Muscle layer of duodenum (tissue), 2 donors: ENCODE data around the gene FHIP2A.
A peak's percentile ranks its signal among the peaks of the same experiment; 100 is the strongest.
"Not testable (repeated sequence)": the region's sequence is repeated elsewhere in the genome, so short reads cannot be mapped to it uniquely, and the experiment has no call there.

Experiments used
- H3K27ac ChIP-seq: one replicate; pipeline ENCODE4 v1.7.0; 2013; ENCODE audit warnings: mild to moderate bottlenecking, low read length
- H3K27me3 ChIP-seq: one replicate; pipeline ENCODE4 v1.7.0; 2013; ENCODE audit warnings: low read depth, mild to moderate bottlenecking, control low read depth, low read length
- H3K36me3 ChIP-seq, 2 donors: one replicate each; pipeline ENCODE4 v1.7.0; 2013; ENCODE audit warnings: low read length in 2 of 2, control low read depth in 1 of 2, mild to moderate bottlenecking in 1 of 2; ENCODE audit not compliant: insufficient read depth in 2 of 2, control insufficient read depth in 1 of 2
- H3K4me1 ChIP-seq, 2 donors: one replicate each; pipeline ENCODE4 v1.7.0; 2013; ENCODE audit warnings: low read length in 2 of 2, mild to moderate bottlenecking in 2 of 2, control low read depth in 1 of 2, moderate library complexity in 1 of 2; ENCODE audit not compliant: insufficient read depth in 2 of 2, control insufficient read depth in 1 of 2
- H3K4me3 ChIP-seq, 2 donors: one replicate each; pipeline ENCODE4 v1.7.0; 2013; ENCODE audit warnings: low read length in 2 of 2, low read depth in 1 of 2, mild to moderate bottlenecking in 1 of 2
- H3K9me3 ChIP-seq, 2 donors: one replicate each; pipeline ENCODE4 v1.7.0; 2013; ENCODE audit warnings: low read length in 2 of 2, control low read depth in 1 of 2, mild to moderate bottlenecking in 1 of 2; ENCODE audit not compliant: control insufficient read depth in 1 of 2
- donor health status: healthy.

FHIP2A gene

DNA sequence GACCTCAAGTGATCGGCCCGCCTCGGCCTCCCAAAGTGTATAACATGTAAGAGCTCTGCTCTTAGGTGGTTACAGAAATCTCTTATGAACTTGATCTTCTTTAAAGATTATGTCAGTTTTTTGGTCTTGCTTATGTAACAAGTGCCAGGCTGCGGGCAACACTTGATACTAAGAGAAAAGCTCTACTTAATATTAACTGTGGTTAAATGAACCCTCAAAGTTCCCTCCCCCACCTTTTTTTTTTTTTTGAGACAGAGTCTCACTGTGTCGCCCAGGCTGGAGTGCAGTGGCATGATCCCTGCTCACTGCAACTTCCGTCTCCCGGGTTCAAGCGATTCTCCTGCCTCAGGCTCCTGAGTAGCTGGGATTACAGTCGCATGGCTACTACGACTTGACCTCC lies 25.9 kb downstream of the FHIP2A start:
- H3K4me3 ChIP-seq, H3K4me1 ChIP-seq, H3K9me3 ChIP-seq, H3K27ac ChIP-seq, H3K27me3 ChIP-seq: not testable (repeated sequence)
- peaks cover 72 to 85% of the 10 kb centered on the region in 2 donors for H3K36me3 ChIP-seq

DNA sequence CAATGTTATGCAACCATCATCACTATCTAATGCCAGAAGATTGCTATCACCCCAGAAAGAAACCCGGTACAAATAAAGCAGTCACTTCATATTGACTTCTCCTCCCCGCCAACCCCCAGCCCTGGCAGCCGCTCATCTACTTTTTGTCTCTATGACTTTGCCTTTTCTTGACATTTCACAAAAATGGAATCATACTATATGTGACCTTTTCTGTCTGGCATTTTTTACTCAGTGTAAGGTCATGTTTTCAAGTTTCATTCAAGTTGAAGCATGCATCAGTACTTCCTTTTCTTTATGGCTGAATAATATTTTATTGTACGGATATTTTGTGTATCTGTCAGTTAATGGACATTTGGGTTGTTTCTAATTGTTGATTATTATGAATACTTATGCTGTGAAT lies 28.1 kb downstream of the FHIP2A start:
- H3K27me3 ChIP-seq = no peaks in the 10 kb centered on the region
- H3K36me3 ChIP-seq = peaks cover 58 to 72% of the 10 kb centered on the region in 2 donors
- no peaks in the 10 kb centered on the region for H3K9me3 ChIP-seq
- no peak overlapping the region for H3K4me3 ChIP-seq
- no peaks in the 10 kb centered on the region for H3K4me1 ChIP-seq
- no peak overlapping the region for H3K27ac ChIP-seq

DNA sequence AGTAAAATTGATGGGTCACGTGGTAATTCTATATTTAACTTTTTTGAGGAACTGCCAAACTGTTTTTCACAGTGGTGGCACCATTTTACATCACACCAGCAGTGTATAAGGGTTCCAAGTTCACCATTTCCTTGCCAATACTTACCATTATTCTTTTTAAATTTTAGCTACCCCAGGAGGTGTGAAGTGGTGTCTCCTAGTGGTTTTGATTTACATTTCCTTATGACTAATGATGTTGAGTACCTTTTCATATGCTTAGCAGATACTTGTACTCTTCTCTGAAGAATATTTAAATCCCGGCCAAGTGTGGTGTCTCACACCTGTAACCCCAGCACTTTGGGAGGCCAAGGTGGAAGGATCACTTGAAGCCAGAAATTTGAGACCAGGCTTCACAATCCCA lies 28.5 kb downstream of the FHIP2A start:
- Histone ChIP-seq H3K9me3 (no peaks in the 10 kb centered on the region), H3K36me3 (peaks cover 60 to 72% of the 10 kb centered on the region in 2 donors), H3K27ac (no peak overlapping the region), H3K27me3 (no peaks in the 10 kb centered on the region), H3K4me1 (no peaks in the 10 kb centered on the region), H3K4me3 (no peak overlapping the region)

DNA sequence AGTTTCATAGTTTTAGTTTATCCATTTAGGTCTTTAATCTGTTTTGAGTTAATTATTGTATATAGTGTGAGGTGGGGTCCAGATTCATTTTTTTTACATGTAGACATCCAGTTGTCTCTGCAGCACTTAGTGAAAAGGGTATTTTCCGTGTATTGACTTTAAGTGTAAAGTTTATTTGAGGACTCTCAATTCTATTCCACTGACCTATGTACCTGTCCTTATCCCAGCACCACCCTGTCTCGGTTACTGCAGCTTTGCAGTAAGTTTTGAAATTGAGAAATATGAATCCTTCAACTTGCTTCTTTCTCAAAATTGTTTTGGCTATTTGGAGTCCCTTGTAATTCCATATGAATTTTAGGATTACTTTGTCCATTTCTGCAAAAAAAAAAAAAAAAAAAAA lies 29.8 kb downstream of the FHIP2A start:
- Histone ChIP-seq H3K36me3 (peaks cover 62 to 72% of the 10 kb centered on the region in 2 donors), H3K4me3 (no peak overlapping the region), H3K9me3 (no peaks in the 10 kb centered on the region), H3K27ac (no peak overlapping the region), H3K4me1 (no peaks in the 10 kb centered on the region), H3K27me3 (no peaks in the 10 kb centered on the region)

DNA sequence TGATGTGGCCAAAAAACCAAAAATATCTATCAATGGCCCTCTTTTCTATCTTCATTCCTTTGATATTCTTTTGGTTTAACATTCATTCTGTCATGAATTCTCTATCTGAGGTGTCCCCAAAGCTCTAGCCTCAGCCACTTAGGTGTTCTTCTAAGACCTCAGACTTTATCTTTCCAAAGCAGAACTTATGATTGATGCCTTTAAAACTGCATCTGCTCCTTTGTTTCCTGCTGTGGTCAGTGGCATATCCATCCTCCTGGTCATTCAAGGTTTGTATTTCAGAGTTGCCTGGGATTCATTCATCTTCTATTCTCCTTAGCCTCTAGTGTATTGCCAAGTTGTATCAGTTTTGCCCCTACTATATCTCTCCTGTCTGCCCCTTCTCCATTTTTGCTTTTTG lies 30.6 kb downstream of the FHIP2A start:
- H3K36me3 ChIP-seq = peaks cover 62 to 71% of the 10 kb centered on the region in 2 donors
- H3K9me3 ChIP-seq = no peaks in the 10 kb centered on the region
- H3K4me1 ChIP-seq = no peaks in the 10 kb centered on the region
- no peak overlapping the region for H3K27ac ChIP-seq
- no peak overlapping the region for H3K4me3 ChIP-seq
- no peaks in the 10 kb centered on the region for H3K27me3 ChIP-seq

DNA sequence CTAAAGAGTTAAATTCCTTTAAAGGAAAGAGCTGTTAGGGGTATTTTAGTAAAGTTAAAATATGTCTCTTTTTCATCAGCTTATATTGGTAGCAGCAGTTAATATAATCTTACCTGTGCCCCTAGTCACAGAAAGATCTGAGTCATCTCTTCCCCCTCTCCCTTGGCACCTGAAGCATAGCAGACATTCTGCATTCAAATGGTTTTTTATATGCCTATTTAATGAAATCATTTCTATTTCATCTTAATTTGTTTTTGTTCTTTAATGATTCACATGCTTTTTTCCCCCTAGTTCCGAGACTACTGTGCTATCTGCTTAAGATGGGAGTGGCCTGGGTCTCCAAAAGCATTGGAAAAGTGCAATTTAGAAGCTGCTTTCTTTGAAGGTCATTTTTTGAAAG lies 33.3 kb downstream of the FHIP2A start:
- Histone ChIP-seq H3K27ac (no peak overlapping the region), H3K4me3 (no peak overlapping the region), H3K36me3 (peaks cover 54 to 56% of the 10 kb centered on the region in 2 donors)

DNA sequence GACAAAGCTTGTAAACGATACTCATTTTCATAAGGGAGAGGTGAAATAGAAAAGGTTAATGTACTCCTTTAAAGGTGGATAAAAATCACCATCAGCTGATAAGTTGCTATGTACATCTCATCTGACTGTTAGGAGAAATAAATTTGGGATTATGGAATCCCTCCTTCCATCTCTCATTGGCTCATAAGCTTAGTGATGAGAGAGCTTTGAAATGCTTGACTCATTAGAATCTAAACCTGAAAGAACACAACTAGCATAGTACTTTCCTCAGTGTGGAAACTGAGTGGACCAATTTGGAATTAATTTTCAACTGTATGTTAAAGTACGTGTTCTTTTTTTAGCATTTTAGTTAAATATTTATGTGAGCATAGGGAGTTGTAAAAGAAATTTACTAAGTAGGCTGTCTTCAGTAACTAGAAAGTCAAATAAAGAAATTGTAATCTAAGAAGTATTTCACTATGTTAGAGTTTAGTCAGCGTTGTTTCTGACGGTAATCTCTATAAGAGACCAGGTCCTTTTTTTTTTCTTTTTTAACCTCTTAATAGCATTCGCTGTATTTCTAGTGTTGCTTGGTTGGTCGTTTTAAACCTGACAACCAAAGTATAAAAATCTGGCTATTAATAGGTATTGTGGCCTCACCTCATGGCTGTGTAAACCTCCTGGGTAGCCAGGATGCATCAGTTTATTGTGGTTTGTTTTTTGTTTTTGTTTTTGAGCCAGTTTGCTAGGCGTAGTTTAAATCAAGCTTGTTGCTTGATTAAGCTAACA lies 34.4 kb downstream of the FHIP2A start:
- H3K4me3 ChIP-seq = no peak overlapping the region
- peaks cover 0 to 5% of the 10 kb centered on the region in 2 donors for H3K4me1 ChIP-seq
- peaks cover 47 to 51% of the 10 kb centered on the region in 2 donors for H3K36me3 ChIP-seq
- H3K27me3 ChIP-seq = no peaks in the 10 kb centered on the region
- H3K9me3 ChIP-seq = no peaks in the 10 kb centered on the region
- peak overlapping the region; percentile 6 for H3K27ac ChIP-seq

More for the DNA sequence above, 33.3 kb downstream of the FHIP2A start:
- peaks cover 0 to 5% of the 10 kb centered on the region in 2 donors for H3K4me1 ChIP-seq
- no peaks in the 10 kb centered on the region for H3K9me3 ChIP-seq
- H3K27me3 ChIP-seq = no peaks in the 10 kb centered on the region

DNA sequence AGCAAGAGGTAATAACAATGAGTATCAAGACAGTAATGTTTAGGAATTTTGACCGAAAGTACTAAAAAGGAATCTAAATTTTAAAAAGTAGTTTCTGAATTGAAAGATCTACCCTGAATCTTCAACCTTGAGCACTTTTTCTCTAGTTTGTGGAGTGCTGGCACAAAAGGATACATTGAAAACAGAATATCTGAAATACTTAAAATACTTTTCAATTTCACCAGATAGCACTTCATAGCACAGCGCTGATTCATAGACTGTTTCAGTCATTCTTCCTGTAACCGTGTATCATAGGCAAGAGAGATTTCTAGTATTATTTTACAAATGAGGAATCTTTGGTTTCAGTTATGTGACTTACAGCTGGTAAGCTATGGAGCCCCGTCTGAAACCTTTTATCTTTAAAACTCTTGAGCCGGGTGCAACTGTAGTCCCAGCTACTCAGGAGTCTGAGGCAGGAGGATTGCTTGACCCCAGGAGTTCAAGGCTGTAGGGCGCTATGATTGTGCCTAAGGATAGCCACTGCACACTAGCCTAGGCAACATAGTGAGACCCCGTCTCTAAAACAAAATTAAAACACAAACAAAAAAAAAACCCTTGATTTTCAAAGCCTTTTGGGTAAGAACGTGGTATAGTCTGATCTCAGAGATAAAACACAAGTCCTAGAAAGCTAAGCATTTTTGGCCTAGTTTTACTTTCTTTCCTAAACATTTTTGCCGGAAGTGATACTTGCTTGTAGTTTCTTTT lies 35.1 kb downstream of the FHIP2A start:
- Histone ChIP-seq H3K27ac (peak overlapping the region; percentile 6), H3K4me3 (no peak overlapping the region), H3K36me3 (peaks cover 53 to 54% of the 10 kb centered on the region in 2 donors), H3K4me1 (peaks cover 0 to 5% of the 10 kb centered on the region in 2 donors), H3K9me3 (no peaks in the 10 kb centered on the region), H3K27me3 (no peaks in the 10 kb centered on the region)

DNA sequence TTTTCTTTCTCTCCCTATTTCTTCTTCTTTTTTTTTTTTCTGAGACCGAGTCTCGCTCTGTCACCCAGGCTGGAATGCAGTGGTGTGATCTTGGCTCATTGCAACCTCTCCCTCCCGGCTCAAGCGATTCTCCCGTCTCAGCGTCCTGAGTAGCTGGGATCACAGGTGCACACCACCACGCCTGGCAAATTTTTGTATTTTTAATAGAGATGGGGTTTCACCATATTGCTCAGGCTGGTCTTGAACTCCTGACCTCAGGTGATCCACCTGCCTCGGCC lies 35.6 kb downstream of the FHIP2A start:
- H3K9me3 ChIP-seq, H3K27ac ChIP-seq, H3K4me1 ChIP-seq, H3K4me3 ChIP-seq, H3K27me3 ChIP-seq: not testable (repeated sequence)
- H3K36me3 ChIP-seq = peaks cover 51% of the 10 kb centered on the region in 2 donors

DNA sequence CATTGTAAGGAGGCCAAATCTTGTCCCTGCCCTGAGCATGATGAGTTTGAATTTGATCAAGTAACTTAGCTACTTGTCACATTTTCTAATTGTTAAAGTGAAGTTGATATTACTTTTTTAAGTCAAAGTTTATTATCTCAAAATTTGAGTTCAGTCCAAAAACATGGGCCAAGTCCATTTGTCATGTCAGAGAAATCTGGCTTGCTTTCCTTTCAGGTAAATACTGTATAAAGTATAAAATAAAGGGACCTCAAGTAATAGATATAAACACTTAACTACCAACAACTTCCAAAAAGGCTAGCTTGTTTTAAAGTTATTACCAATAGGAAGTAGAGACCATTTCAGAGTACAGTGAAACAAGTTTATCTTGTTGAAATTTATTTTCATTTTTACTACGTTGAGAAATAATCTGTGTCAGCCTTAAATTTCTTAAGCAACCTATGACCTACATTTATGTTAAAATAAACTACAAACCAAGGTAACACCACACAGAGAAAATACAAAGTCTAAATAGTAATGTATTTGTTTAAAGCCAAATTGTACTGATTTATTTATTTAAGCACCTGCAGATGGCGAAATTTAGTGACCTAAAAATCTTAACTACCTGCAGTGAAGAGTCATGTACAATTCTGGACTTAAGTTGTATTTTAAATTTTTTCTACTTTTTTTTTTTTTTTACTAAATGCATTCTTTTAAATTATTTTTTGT lies 36.5 kb downstream of the FHIP2A start:
- H3K36me3 ChIP-seq = peaks cover 53% of the 10 kb centered on the region in 2 donors
- no peaks in the 10 kb centered on the region for H3K9me3 ChIP-seq
- H3K27me3 ChIP-seq = no peaks in the 10 kb centered on the region
- H3K27ac ChIP-seq = no peak overlapping the region
- no peak overlapping the region for H3K4me3 ChIP-seq
- peaks cover 0 to 5% of the 10 kb centered on the region in 2 donors for H3K4me1 ChIP-seq

DNA sequence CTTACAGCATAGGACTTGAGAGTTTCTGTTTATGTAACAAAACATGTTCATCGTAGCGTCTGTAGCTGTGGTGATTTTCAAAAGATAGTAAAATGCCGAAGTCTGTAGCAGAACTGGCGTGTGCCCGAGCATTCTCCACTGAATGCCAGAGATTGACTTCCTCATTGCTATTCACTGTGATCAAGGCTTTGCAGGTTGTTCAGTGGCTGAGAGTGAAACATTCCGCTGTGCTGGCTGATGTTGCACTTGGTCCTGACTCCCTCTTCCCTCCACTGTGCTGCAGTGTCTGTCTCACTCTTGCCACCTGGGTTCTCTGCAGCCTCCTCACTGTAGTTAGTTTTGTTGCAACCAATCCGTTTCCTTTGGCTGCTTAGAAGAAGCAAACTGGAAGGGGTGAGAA lies 37.6 kb downstream of the FHIP2A start:
- Histone ChIP-seq H3K27ac (no peak overlapping the region), H3K36me3 (peaks cover 55 to 56% of the 10 kb centered on the region in 2 donors), H3K4me1 (peaks cover 0 to 5% of the 10 kb centered on the region in 2 donors), H3K27me3 (no peaks in the 10 kb centered on the region), H3K4me3 (no peak overlapping the region), H3K9me3 (no peaks in the 10 kb centered on the region)
